GM13976 (cell line): Measurements from ENCODE around the gene DPY19L1.

Experiments used
- DNase-seq: peaks from one replicate; pipeline ENCODE4 v3.0.0; 2012; ENCODE audit warnings: low spot score
- in situ Hi-C: fragments of 300-500 bp; cut with MboI; formaldehyde crosslinking; loops from one replicate; pipeline ENCODE4 v1.12.0; 2022; ENCODE audit warnings: low sequenced_read_pairs, mixed read lengths, inconsistent platforms; ENCODE audit not compliant: unreplicated experiment
- TF ChIP-seq, protein P1 (sequence below): IDR thresholded peaks from 2 replicates; pipeline ENCODE4 v1.5.1; 2012; ENCODE audit warnings: borderline replicate concordance, mild to moderate bottlenecking; ENCODE audit not compliant: insufficient read depth; ENCODE audit errors: extremely low read depth, missing control alignments, control extremely low read depth

DPY19L1 gene

DNA sequence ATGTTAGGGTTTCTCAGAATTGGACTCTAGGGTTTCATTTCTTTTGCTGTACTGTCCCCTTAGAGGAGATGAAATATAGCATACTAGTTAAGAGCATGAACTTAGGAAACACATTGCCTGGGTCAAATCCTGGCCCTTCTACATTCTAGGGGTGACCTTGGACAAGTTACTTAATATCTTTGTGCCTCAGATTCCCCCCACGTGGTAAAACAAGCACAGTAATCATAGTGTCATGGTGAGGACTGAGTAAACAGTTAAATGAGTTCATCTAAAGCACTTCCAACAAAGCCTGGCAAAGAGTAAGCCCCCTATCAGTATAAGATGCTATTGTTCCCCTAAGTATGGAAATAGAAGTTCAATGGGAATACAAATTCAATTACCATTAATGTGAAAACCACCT, 5.1 kb downstream of the DPY19L1 start:
- no peak for DNase-seq
- TF ChIP-seq, protein P1, sequence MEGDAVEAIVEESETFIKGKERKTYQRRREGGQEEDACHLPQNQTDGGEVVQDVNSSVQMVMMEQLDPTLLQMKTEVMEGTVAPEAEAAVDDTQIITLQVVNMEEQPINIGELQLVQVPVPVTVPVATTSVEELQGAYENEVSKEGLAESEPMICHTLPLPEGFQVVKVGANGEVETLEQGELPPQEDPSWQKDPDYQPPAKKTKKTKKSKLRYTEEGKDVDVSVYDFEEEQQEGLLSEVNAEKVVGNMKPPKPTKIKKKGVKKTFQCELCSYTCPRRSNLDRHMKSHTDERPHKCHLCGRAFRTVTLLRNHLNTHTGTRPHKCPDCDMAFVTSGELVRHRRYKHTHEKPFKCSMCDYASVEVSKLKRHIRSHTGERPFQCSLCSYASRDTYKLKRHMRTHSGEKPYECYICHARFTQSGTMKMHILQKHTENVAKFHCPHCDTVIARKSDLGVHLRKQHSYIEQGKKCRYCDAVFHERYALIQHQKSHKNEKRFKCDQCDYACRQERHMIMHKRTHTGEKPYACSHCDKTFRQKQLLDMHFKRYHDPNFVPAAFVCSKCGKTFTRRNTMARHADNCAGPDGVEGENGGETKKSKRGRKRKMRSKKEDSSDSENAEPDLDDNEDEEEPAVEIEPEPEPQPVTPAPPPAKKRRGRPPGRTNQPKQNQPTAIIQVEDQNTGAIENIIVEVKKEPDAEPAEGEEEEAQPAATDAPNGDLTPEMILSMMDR = no peak
- in situ Hi-C loops = no loop called here

DNA sequence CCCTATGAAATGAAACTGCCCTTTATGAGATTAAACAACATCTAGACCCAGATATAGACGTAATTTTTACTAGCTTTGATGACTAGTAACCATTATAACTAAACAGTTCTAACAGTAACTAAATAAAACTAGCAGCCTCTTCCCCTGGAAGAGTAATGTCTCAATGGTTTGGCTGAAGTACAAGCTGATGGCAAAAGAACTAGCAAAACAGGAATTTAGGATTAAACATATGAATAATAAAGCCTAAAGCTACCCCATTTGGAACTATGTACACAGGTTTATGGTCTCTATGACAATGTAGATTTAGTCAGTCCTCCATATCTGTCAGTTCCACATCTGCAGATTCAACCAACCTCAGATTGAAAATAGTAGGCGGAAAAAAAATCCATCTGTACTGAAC, 6.4 kb downstream of the DPY19L1 start:
- in situ Hi-C loops = no loop called here
- DNase-seq = no peak
- TF ChIP-seq, protein P1 = no peak

DNA sequence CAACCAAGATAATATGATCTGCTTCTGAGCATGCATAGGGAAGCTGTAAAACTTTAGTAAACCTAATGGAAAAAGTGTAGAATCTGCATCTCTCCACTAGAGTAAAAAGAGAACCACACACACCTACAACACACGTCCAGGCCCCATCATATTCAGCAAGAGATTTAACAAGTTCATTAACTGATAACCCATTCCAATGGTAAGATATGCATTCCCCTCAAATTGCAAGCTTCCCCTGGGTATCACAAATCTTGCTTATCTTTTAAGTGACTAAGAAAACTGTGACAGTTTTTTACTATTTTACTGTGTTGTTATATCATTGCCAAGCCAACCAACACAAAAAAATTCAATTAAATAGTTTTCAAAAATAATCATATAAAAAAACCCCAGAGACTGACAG, 8.0 kb downstream of the DPY19L1 start:
- DNase-seq = no peak
- TF ChIP-seq, protein P1 = no peak
- in situ Hi-C loops = no loop called here

DNA sequence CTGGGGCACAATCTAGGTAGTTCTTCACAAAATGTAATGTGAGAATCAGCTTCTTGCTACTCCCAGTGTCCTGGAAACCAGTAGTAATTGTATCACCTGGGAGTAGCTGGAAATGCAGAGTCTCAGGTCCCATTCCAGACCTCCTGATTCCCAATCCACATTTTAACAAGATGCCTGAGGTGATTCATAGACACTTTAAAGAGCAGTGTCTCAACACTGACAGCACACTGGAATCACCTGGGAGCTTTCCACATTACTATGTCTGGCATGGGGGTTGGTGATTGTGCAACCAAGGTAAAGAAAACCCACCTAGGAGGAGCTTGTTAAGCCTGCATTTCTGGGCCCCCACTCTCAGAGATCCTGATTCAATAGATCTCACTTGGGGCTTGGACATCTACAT, 11.1 kb downstream of the DPY19L1 start:
- TF ChIP-seq, protein P1 = no peak
- in situ Hi-C loops = no loop called here
- DNase-seq = no peak

DNA sequence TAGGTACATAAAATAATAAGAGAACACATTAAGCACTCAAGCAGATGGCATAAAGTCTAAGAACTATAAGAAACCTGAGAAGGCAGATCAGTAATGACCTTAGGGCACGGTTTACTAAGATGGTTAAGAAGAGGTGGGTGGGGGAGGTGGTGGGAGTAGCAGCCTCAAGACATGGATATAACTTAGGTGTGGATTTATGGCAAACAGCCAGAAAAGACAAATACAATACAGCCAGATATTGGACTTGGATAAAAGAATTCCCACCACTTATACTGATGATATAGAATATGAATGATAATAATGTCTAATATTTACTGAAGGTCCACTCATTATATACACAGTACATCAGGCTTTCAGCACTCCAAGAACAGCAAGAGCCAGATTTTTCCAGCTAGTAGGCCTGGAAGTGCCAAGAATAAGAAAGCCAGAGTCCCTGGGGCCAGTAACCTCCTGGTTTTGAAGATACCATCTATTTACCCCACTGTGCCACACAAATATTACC, 11.9 kb downstream of the DPY19L1 start:
- in situ Hi-C loops = no loop called here
- no peak for DNase-seq
- TF ChIP-seq, protein P1 = no peak

DNA sequence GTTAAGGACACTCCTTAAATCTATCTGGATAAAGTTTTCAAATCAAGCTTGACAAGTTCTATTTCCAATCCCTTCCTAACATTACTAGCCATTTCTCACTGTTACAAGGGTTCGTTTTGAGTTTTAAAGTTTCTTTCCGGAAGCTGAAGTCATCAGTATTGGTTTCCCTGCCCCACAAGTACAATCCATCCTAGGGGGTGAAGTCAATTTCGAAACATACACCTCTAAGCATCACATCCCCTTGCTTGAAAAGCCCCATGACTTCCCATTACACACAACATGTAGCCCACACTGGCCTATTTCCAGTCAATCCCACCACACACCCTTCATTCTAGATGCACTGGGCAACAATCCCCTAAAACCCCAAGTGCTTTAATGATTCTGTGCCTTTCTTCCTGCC, 13.0 kb downstream of the DPY19L1 start:
- in situ Hi-C loops = no loop called here
- TF ChIP-seq, protein P1 = no peak
- DNase-seq = no peak

DNA sequence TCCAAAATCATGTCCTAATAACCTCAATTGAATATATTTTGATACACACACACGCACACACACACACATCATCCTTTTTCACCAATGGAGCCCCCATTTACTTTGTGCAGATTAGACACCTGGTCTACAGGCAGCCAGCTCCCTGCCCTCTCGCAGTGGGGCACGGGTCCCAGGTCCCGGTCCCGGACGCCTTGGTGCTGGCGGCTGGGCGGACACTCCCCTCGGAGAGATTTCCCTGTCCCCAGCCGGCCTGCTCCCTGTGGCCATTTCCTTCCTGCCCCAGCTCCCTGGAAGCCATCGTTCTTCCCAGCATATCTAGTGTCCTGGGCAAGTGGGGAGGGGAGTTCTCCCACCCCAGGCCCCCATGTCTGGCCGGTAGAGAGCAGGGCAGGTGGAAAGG, 14.6 kb downstream of the DPY19L1 start:
- no peak for DNase-seq
- TF ChIP-seq, protein P1 = no peak
- in situ Hi-C loops = no loop called here
